Muscle layer of duodenum (tissue), 2 donors: ENCODE measurements around the gene ANKFN1.

Experiments
- H3K27ac ChIP-seq: one replicate; pipeline ENCODE4 v1.7.0; 2013; ENCODE audit warnings: mild to moderate bottlenecking, low read length
- H3K27me3 ChIP-seq: one replicate; pipeline ENCODE4 v1.7.0; 2013; ENCODE audit warnings: low read depth, mild to moderate bottlenecking, control low read depth, low read length
- H3K36me3 ChIP-seq, 2 donors: one replicate each; pipeline ENCODE4 v1.7.0; 2013; ENCODE audit warnings: low read length in 2 of 2, control low read depth in 1 of 2, mild to moderate bottlenecking in 1 of 2; ENCODE audit not compliant: insufficient read depth in 2 of 2, control insufficient read depth in 1 of 2
- H3K4me1 ChIP-seq, 2 donors: one replicate each; pipeline ENCODE4 v1.7.0; 2013; ENCODE audit warnings: low read length in 2 of 2, mild to moderate bottlenecking in 2 of 2, control low read depth in 1 of 2, moderate library complexity in 1 of 2; ENCODE audit not compliant: insufficient read depth in 2 of 2, control insufficient read depth in 1 of 2
- H3K4me3 ChIP-seq, 2 donors: one replicate each; pipeline ENCODE4 v1.7.0; 2013; ENCODE audit warnings: low read length in 2 of 2, low read depth in 1 of 2, mild to moderate bottlenecking in 1 of 2
- H3K9me3 ChIP-seq, 2 donors: one replicate each; pipeline ENCODE4 v1.7.0; 2013; ENCODE audit warnings: low read length in 2 of 2, control low read depth in 1 of 2, mild to moderate bottlenecking in 1 of 2; ENCODE audit not compliant: control insufficient read depth in 1 of 2
- donor health status: healthy.

The ANKFN1 gene

GRCh38 chr17:56121191-56122051 is 31.9 kb upstream of the ANKFN1 start:
- Histone ChIP-seq H3K36me3 (no peaks in the 10 kb centered on the region), H3K27me3 (no peaks in the 10 kb centered on the region), H3K4me1 (no peaks in the 10 kb centered on the region), H3K27ac (no peak overlapping the region), H3K9me3 (no peaks in the 10 kb centered on the region), H3K4me3 (no peak overlapping the region)

GRCh38 chr17:56125830-56126819 is 27.1 kb upstream of the ANKFN1 start:
- Histone ChIP-seq H3K27ac (no peak overlapping the region), H3K27me3 (no peaks in the 10 kb centered on the region), H3K36me3 (no peaks in the 10 kb centered on the region), H3K4me3 (no peak overlapping the region), H3K9me3 (no peaks in the 10 kb centered on the region), H3K4me1 (no peaks in the 10 kb centered on the region)

DNA sequence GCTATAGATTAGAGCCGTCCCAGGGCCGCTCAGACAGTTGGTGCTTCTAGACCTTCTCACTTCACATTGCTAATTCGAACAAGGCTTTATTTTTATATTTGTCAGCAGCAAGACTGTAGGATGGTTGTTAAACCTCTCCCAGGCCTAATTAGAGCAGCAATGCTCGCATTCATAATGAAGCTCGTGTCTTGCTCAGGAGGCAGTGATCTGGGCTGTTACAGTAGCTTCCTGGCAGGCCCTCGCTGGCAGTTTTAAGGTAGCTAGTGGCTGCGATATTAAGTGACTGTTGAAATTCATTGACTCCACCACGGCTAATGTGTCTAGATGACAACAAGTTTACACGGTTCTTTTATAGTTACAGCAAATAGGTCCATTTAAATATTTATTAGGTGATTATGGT is 23.2 kb upstream of the ANKFN1 start:
- H3K4me3 ChIP-seq: no peak overlapping the region
- no peaks in the 10 kb centered on the region for H3K27me3 ChIP-seq
- no peaks in the 10 kb centered on the region for H3K9me3 ChIP-seq
- no peaks in the 10 kb centered on the region for H3K36me3 ChIP-seq
- H3K4me1 ChIP-seq: no peaks in the 10 kb centered on the region
- H3K27ac ChIP-seq: no peak overlapping the region

DNA sequence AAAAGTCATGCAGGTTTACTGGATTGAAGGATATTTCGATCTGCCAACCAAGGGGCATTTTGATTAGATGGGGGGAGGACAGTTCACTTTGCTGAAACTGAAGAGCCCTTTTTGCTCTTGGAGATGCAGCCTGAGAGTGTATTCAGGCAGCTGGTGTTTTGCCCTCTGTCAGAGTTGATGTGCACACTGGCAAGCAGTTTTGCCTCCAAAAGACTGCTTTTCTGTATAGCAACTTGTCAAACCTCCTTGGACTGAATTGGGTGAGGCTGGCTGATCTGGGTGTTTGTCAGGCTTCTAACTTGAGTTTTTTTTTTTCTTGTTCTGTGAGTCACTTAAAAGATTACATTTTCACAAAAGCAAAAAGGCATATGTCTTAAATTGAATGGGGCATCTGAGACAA is 22.6 kb upstream of the ANKFN1 start:
- H3K27ac ChIP-seq: no peak overlapping the region
- H3K27me3 ChIP-seq: no peaks in the 10 kb centered on the region

GRCh38 chr17:56131431-56131830 is 21.8 kb upstream of the ANKFN1 start:
- no peaks in the 10 kb centered on the region for H3K36me3 ChIP-seq
- H3K4me3 ChIP-seq: no peak overlapping the region
- no peaks in the 10 kb centered on the region for H3K4me1 ChIP-seq
- H3K27me3 ChIP-seq: no peaks in the 10 kb centered on the region
- H3K27ac ChIP-seq: no peak overlapping the region
- H3K9me3 ChIP-seq: no peaks in the 10 kb centered on the region

More for the DNA sequence above, 22.6 kb upstream of the ANKFN1 start:
- Histone ChIP-seq H3K9me3 (no peaks in the 10 kb centered on the region), H3K36me3 (no peaks in the 10 kb centered on the region), H3K4me3 (no peak overlapping the region), H3K4me1 (no peaks in the 10 kb centered on the region)

- Histone ChIP-seq H3K27me3 (no peaks in the 10 kb centered on the region), H3K4me3 (no peak overlapping the region), H3K9me3 (no peaks in the 10 kb centered on the region), H3K36me3 (no peaks in the 10 kb centered on the region), H3K27ac (no peak overlapping the region), H3K4me1 (no peaks in the 10 kb centered on the region)
These were observed 17.0 kb upstream of the ANKFN1 start for GRCh38 chr17:56136301-56136700.

DNA sequence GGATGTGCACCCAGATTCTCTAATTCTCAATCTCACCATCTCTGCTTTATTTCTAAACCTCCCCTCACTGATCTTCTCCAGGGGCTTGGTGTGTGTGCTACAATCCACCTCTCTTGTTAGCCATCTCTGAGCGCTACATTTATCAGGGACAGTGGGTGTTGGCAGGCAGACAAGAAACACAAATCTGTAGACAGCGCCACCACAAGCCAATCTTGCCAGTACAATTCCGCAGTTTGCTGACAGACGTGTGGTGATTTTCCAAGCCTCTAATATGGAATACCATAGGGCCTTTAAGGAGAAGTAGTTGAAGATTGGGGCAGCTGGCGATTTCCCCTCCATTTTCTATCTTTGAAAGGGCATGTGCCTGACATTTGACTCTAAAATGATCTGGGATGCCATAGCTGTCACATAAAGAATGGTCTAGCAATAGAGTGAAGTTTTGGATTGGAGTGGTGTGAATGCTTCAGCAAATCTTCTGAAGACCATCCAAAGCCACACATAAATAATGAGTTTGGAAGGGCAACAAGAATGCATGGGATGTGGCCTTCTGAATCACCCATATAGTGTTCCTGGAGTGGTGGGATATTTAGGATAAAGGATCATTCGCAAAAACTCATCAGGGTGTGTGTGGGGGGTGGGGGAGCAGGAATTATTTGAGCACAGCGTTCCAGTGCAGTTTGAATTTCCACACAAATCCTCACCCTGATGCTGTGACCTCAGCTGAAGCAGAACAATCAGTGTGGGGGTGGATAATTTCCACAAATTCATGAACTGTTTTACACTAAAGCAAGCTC is 12.0 kb upstream of the ANKFN1 start:
- H3K9me3 ChIP-seq: no peaks in the 10 kb centered on the region
- no peaks in the 10 kb centered on the region for H3K27me3 ChIP-seq
- no peak overlapping the region for H3K4me3 ChIP-seq
- no peak overlapping the region for H3K27ac ChIP-seq
- no peaks in the 10 kb centered on the region for H3K4me1 ChIP-seq
- no peaks in the 10 kb centered on the region for H3K36me3 ChIP-seq

- H3K4me1 ChIP-seq: no peaks in the 10 kb centered on the region
- H3K4me3 ChIP-seq: no peak overlapping the region
- H3K9me3 ChIP-seq: no peaks in the 10 kb centered on the region
- H3K27me3 ChIP-seq: no peaks in the 10 kb centered on the region
- no peaks in the 10 kb centered on the region for H3K36me3 ChIP-seq
- H3K27ac ChIP-seq: no peak overlapping the region
These were observed 10.9 kb upstream of the ANKFN1 start for GRCh38 chr17:56142325-56142724.

DNA sequence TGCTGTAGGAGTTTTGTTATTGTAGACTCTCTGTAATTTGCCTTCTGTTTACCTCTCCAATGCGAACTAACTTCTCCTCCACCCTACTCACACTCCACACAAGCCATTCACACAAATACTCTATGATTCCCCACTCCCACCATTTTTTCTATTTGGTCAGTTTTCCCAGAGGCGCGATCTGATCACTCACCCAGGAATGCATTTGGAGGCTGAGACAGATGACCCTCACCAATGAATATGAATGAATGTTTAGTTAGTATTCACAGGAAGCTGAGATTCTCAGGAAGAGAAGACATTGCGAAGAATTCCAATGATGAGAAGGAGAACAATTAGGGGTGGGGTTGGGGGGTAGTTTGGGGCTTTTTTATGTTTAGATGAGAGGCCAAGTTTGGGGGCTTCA is 10.5 kb upstream of the ANKFN1 start:
- H3K4me3 ChIP-seq: no peak overlapping the region
- H3K27me3 ChIP-seq: no peaks in the 10 kb centered on the region
- no peaks in the 10 kb centered on the region for H3K9me3 ChIP-seq
- no peak overlapping the region for H3K27ac ChIP-seq
- H3K36me3 ChIP-seq: no peaks in the 10 kb centered on the region
- no peaks in the 10 kb centered on the region for H3K4me1 ChIP-seq

DNA sequence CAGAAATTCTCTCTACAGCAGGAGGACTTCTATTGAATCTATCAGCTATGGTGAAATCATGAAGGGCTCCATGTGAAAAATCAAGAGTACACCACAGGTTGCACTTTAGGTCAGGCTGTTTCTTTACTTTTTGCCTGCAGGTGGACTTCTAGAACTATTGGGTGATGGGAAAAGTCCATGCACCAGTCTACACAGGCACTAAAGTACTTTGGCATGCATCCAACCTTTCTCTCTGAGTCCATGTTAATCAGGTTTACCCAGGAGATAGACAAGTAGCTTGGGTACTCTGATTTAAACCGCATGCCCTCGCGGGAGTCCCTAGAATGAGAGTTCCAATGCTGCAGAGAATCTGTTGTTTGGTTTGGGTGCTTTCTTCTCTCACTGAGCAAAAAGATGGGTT is 9.1 kb upstream of the ANKFN1 start:
- no peaks in the 10 kb centered on the region for H3K9me3 ChIP-seq
- no peaks in the 10 kb centered on the region for H3K36me3 ChIP-seq
- no peaks in the 10 kb centered on the region for H3K27me3 ChIP-seq
- no peak overlapping the region for H3K4me3 ChIP-seq
- H3K27ac ChIP-seq: no peak overlapping the region
- H3K4me1 ChIP-seq: no peaks in the 10 kb centered on the region

DNA sequence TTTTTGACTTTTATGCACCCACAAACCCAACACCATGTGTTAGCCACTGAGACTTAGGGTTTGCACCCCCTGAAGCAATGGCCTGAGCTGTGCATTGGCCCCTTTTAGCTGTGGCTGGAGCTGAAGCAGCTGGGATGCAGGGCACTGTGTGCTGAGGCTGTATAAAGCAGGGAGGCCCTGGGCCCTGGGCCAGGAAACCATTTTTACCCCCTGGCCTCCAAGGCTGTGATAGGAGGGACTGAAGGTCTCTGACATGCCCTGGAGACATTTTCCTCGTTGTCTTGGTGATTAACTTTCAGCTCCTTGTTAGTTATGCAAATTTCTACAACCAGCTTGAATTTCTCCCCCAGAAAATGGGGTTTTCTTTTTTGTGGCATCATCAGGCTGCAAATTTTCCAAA is 6.7 kb upstream of the ANKFN1 start:
- Histone ChIP-seq H3K36me3 (no peaks in the 10 kb centered on the region), H3K27me3 (no peaks in the 10 kb centered on the region), H3K9me3 (no peaks in the 10 kb centered on the region), H3K4me3 (no peak overlapping the region), H3K27ac (no peak overlapping the region), H3K4me1 (no peaks in the 10 kb centered on the region)
